D341Med (cell line): ENCODE data around the gene EVA1A.
"Not testable (repeated sequence)": the region's sequence is repeated elsewhere in the genome, so short reads cannot be mapped to it uniquely, and the experiment has no call there.

Source experiments
- DNase-seq: peaks from one replicate; pipeline ENCODE4 v3.0.0; 2012; ENCODE audit warnings: low spot score

Gene EVA1A

DNA sequence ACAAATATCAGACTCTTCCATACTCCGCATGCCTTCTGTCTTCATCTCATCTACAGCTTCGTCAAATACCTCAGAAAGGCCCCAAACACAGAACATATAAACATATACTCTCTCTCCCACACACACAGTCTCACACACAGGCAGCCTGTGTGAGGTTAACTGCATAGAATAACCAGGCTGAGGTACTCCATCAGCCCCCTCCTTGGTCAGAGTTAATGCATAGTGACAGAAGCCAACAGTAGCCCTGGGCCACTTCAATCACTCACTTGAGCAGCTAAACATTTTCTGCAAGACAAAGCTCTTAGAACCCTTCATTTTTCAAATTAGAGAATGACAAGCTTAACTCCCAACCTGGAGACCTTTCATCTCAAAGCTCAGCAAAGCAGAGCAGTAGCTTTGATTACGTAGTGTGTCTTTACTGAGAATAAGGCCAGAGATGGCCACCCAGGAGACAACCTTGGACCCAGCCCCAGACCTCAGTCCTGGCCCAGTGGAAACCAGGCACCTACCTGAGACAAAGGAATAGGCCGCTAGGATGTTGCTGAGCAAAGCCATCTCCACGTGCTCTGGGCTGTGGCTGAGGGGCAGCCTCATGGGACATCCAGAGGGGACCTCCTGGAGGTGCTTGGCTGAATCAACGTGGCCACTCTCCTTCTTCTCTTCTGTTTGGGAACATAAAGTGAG, 43.0 kb downstream of the EVA1A start:
- DNase-seq: no peak

- no peak for DNase-seq
Observed at GRCh38 chr2:75516378-75517360, 44.1 kb downstream of the EVA1A start.

GRCh38 chr2:75515584-75516368, 45.0 kb downstream of the EVA1A start:
- no peak for DNase-seq

GRCh38 chr2:75513616-75514170, 47.0 kb downstream of the EVA1A start:
- no peak for DNase-seq

DNA sequence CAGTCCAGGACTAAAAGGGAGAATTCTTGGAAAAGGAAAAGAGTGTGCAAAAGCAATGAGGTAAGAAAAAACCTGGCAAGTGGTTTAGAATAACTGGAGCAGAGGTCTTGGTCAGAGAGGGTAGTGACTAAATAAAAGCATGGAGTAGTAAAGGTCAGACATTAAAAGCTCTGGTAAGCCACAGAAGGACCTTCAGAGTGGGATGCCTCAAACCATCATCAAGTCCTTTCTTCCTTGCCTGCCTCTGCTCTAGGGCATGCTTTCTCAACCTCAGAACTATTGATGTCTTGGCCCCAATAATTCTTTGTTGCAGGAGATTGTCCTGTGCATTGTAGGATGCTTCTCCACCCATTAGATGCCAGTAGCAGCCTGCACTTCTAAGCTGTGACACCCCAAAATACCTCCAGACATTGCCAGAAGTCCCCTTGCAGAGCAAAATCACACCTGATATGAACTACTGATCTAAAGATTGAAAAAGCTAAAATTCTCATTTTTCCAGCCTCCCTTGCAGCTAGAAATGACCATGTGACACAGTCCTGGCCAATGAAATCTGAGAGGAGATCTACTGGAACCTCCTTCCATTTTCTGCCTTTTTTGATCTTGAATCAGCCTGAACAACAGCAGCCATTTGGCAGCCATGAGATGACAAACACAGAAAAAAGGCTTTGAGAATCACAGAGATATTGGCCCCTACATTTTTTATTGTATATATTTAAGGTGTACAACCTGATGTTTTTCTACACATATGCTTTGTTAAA, 48.1 kb downstream of the EVA1A start:
- DNase-seq: no peak

GRCh38 chr2:75506101-75506697, 54.5 kb downstream of the EVA1A start:
- DNase-seq: no peak

GRCh38 chr2:75505012-75505411, 55.7 kb downstream of the EVA1A start:
- no peak for DNase-seq

GRCh38 chr2:75503048-75503607, 57.6 kb downstream of the EVA1A start:
- DNase-seq: no peak

DNA sequence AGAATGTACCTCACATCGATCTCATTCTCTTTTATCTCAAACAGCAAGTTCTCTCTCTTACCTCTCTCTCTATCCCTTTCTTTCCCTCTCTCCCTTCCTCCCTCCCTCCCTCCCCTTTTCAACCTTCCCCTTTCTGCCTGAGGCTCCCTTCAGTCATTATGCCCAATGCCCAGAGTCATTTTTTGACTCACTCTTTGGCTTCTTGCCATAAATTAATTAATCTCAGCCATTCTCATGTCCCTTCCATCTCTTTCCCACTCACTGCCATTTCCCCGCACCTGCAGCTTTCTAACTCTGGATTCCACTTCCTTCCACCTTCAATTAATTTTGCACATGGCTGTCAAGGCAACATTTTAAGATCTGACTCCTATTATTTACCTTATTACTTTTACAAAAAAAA, 60.1 kb downstream of the EVA1A start:
- no peak for DNase-seq

- no peak for DNase-seq
Observed at GRCh38 chr2:75499534-75499933, 61.2 kb downstream of the EVA1A start.

- no peak for DNase-seq
Observed at GRCh38 chr2:75498907-75499306, 61.8 kb downstream of the EVA1A start.

GRCh38 chr2:75497256-75497655, 63.5 kb downstream of the EVA1A start:
- DNase-seq: no peak

DNA sequence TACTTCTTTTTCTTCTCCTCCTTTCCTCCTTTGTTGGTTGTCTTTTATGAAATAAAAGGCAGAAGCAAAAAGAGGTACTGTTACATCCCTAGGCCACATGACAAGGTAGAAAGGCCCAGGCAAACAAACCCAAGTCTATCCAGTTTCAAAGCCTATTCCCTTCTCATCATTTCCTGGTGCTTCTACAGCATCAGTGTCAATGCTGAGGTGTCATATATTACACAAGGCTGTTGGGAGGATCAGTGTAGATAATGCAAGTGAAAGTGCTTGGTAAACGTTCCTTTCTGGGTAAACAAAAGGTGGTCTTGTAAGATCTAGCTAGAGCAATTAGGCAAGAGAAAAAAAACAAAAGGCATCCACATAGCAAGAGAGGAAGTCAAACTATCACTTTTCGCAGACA, 64.9 kb downstream of the EVA1A start:
- no peak for DNase-seq

DNA sequence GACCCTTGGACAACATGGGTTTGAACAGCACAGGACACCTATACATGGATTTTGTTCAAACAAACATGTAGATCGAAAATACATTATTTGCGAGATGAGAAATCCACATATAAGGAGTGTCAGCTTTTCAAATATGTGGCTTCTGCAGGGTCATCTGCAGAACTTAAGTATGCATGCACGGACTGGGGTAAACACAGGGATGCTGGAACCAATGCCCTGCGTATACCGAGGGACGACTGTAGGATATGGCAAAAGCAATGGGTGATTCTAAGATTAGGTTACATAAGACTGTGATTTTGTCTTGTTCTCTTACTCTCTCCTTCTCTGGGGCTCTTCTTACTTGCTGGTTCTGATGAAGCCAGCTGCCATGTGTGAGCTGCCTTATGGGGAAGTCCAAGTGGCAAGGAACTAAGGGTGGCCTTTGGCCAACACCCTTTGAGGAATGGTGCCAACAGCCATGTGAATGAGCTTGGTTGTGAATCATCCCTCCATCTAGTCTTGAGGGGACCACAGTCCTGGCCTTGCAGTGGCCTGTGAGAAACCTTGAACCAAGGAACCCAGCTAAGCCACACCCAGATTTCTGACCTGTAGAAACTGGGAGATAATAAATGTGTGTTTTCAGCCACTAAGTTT, 66.5 kb downstream of the EVA1A start:
- no peak for DNase-seq

DNA sequence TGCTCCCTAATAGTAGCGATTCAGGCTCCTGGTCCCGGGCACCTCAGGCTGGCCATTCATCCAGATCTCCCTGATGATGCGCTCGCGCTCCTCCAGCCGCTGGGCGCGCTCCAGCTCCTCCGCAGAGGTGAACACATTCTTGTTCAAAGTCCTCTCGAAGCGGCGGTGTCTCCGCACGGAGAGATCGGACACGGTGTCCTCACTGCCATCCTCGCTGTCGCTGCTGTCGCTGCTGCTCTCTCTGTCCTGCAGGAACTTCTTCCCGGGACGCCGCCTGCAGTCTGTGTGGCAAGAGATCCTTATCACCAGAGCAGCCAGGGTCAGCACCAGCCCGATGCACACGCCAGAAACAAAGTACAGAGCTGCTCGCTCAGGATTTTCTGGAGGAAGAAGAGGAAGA, 67.5 kb downstream of the EVA1A start:
- DNase-seq: no peak

GRCh38 chr2:75491129-75491753, 69.5 kb downstream of the EVA1A start:
- DNase-seq: peak; percentile 28

DNA sequence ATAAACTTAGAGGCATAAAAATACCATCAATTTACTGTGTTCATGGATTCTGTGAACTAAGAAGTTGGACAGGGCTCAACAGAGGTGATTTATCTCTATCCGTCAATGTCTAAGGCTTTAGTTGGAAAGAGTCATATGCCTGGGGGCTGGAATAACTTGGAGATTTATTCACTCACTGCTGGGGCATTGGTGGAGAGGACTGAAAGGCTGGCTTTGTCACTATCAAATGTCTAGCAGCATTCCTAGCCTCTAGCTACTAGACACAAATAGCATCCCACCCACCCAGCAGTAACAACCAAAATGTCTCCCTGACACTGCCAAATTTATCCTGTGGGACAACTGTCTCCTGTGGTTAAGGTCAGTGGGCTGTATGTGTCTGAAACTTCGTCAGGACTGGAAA, 71.0 kb downstream of the EVA1A start:
- DNase-seq: no peak

- DNase-seq: no peak
Observed at GRCh38 chr2:75488157-75488556, 72.6 kb downstream of the EVA1A start.

- DNase-seq: not testable (repeated sequence)
Observed at GRCh38 chr2:75486735-75487134, 74.0 kb downstream of the EVA1A start.

DNA sequence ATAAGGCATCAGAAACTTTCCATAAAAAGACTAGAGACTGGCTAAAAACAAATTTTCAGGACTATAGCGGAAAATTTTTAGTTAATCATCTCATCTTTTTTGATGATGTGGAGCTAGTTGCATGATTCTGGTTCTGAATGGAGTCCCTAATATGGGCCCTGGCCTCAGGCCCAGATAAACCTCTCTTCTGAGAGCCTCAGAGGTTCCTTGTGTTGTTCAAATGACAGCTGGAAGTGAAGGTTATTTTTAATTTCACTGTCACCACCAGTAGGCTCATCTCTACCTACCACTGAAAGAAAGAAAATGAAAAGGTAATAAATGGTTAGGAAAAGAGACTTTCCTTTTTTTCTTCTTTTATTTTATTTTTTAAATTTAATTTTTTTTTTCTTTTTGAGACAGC, 75.9 kb downstream of the EVA1A start:
- no peak for DNase-seq
